Renal cortex interstitium (tissue), 11 donors: ENCODE data around the gene ARL8A. TPM values are rescaled to one million over a fixed set of nuclear protein-coding genes. Genes with fewer than 3 reads are reported as not detected.
A peak's percentile ranks its signal among the peaks of the same experiment; 100 is the strongest.
"Not testable (repeated sequence)": the region's sequence is repeated elsewhere in the genome, so short reads cannot be mapped to it uniquely, and the experiment has no call there.

Experiments used
- DNase-seq, 11 donors: peaks; one replicate each; pipeline ENCODE4 v3.0.0-alpha.2; 2013; ENCODE audit warnings: low read depth in 9 of 11, low spot score in 4 of 11; ENCODE audit errors: extremely low read depth in 1 of 11
- polyA plus RNA-seq, 3 donors: library from polyadenylated mRNA; unstranded; fragments of 120-200 nt; gene quantifications; one replicate each; pipeline ENCODE4 v1.2.1, GENCODE V29; 2013; ENCODE audit not compliant: insufficient read length in 3 of 3

ARL8A gene
- polyA plus RNA-seq, 3 donors: 41.4 to 43.3 (median 42.3) TPM

DNA sequence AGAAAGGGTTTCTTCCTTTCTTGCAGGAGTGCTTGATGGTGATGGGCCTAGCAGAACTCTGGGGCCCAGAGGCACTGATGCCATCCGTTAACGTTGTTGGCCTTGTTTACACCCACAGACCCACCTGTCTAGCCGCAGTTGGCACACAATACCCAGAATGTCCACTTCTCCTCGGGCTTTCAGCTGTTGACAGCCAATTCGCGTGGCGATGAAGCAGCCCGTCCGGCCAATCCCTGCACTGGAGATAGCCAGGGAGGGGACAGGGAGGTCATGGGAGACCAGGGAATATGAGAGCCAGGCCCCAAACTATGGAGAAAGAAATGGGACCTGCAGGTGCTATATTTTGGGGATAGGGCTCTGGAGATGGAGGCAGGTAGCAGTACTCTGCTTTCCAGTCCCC, 5.7 kb upstream of the ARL8A start:
- DNase-seq: no peak

DNA sequence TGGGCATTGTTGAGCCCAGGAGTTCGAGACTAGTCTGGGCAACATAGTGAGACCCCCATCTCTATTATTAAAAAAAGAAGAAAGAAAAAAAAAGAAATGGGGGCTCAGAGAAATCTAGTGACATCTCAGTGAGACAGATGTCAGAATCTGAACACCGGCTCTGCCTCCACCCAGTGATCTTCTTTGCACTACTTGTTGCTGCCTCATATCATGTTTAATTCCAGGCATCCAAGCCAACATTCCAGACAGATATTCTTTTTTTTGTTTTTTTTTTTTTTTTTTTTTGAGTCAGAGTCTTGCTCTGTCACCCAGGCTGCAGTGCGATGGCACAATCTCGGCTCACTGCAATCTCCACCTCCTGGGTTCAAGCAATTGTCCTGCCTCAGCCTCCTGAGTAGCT, 5.0 kb upstream of the ARL8A start:
- DNase-seq: no peak

DNA sequence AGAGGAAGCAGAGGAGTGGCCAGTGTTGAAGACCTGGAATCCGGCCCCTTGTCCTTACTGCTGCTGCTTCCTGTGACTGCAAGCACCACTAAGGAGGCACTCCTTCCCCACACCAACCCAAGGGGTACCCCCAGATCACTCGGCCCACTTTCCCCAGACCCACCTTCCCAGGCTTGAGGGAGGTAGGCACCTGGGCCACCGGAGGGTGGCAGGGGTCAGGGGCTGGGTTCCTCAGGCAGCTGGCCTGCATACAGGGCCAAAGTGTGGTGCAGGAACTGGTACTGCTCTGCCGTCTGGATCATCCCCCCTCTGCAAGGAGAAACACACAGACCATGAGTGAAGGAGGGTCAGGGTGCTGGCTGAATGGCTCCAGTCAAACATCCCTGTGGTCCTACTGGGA, 3.9 kb upstream of the ARL8A start:
- DNase-seq: no peak

DNA sequence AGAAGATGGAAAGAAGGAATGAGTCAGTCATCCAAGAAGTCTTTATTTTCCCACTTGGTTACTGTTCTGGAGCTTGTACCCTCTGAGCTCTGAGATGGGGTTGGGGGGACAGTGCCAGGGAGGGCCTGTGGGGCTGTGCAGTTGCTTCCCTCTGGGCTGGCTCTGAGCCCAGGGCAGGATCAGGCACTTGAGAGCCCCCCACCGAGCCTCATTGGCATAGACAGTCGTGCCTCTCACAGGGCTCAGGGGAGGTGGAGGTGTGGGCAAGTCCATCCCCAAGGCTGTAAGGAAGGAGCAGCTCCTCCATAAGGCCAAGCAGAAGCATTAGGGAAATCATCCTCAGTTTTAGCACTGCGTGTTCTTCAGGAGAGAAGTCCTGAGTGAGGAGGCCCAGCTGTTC, 2.5 kb upstream of the ARL8A start:
- DNase-seq: no peak

DNA sequence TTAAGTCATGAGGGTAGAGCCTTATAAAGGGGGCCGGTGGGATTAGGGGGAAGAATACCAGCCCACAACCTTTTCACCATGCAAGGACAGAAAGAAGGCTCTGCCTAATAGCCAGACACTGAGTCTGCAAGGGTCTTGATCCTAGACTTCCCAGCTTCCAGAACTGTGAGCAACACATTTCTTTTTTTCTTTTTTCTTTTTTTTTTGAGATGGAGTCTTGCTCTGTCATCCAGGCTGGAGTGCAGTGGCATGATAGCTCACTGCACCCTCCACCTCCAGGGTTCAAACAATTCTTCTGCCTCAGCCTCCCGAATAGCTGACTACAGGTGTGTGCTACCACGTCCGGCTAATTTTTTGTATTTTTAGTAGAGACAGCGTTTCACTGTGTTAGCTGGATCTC, 1.7 kb upstream of the ARL8A start:
- DNase-seq: no peak

DNA sequence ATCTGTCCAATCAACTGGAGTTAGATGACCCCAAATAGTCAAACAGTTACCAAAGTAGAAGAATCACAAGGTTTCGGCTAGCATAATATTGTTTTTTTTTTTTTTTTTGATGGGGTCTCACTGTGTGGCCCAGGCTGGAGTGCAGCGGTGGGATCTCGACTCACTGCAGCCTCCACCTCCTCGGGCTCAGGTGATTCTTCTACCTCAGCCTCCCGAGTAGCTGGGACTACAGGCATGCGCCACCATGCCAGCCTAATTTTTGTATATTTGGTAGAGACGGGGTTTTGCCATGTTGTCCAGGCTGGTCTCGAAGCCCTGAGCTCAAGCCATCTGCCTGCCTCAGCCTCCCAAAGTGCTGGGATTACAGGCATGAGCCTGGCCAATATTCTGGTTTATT, 1.2 kb upstream of the ARL8A start:
- not testable (repeated sequence) for DNase-seq

DNA sequence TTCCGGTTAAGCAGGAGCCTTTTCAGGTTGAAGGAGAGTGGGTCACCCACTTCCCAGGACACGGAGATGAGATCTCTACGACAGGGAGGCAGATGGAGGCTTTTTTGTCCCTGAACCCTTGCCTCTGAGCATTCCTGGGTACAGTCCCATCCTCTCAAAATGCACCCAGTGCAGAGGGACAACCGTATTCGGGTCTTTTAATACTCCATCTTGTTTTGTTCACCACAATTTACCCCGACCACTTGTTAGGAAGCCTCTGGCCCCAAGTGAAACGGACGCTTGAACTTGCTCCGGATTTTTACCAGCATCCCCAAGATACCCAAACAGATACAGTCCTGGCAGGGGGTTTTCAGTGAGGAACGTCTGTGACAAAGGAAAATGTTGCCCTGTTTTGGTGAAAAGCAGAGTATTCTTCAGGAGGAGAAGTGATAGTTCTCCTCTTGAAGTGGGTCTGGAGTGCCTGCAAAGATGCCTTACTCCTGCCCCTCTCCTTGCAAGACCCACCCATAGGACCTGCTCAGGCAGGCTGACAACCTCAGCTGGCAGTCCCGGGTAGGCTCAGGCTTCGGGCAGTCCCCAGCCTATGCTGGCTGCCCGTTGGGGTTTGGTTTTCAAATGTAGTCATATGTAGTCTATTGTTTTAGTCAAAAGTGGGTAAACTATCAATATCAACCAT, 669 bp upstream of the ARL8A start:
- no peak for DNase-seq

DNA sequence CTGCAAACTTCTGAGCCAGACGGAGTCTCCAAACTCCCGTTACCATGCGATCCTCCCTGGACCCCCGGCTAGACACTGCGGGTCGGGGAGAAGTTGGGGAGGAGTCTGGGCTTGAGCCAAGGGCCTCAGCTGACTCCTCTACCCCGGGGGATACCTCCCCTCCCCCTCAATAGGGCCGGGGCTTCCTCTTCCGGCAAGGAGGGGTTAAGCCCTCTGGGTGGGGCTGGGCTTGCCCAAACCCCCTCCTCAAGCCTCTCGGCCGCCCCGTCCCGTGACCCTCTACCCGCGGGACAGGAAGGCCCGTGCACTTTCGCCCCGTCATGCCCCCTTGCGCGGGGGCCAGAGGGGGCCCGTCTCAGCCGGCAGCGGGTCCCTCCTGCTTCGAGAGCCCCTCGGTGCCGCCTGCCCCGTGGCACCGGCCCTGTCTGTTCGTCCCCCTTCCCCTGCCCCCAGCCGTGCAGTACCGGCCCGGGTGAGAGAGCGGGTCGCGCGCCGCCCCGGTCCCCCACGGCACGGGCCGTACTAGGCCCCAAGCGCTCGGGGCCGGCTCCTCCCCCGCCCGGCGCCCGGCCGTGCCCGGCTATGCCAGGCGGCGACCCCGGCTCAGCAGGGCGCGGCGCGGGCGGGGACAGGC, 652 bp downstream of the ARL8A start:
- DNase-seq: no peak

DNA sequence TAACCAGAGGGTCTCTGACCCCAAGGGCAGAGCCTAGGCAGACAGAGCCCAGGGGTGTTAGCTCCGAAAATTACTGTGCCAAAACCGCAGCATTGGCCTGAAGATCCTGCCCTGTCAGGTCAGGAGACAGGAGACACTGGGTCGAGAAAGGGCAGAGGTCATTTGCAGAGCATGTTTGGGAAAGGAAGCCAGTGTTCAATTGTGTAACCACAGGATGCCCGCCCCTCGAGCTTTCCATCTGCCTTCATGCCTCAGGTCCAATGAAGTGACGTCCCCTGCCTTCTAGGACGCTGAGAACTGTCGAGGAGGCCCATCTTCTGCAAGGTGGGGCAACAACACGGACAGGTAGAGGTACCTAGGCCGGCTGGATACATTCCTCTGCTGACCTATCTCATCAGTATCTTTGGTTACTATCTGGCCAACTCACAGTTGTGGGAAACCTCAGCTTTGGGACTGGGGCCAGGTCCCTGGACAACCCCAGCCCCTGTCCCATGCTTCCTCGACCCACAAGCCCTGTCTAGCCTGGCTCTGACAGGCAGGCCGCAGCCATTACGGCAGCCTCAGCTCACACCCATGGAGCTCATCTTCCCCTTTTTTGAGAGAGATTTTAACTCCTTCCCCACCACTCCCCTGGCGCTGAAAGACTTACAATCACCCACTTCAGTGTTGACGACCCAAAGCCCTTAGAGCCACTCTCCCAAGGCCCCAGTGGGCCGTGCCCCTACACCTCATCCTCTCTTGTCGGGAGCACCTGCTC, 1.3 kb downstream of the ARL8A start:
- DNase-seq: no peak

DNA sequence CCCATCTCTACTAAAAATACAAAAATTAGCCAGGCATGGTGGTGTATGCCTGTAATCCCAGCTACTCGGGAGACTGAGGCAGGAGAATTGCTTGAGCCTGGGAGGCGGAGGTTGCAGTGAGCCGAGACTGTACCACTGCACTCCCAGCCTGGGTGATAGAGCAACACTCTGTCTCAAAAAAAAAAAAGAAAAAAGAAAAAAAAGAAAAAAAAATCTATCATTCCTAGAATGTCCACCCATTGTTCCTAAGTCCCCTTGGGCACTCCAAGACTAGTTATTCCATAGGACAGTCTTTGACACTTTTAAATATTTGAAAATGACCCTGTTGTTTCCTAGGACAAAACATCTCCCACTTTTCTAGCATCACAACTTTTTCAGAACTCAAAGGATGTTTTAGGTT, 3.1 kb downstream of the ARL8A start:
- not testable (repeated sequence) for DNase-seq

DNA sequence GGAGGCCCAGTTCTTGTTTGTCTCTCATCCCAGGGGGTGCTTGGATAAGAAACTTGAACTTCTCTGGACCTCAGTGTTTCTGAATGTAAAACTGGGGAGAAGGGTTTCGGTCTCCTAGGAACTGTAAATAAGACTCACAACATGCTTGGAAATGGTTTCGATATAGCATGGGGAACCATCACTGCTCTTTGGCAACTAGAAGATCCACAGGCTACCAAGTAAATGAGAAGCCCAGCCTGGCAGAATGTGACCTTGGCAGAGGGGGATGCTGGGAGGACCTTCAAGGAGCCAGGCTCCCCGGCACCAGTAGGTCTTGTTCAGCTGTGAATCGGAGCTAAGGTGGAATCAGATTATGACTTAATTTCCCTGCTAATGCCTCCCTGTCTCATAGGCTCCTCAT, 3.7 kb downstream of the ARL8A start:
- DNase-seq: no peak

DNA sequence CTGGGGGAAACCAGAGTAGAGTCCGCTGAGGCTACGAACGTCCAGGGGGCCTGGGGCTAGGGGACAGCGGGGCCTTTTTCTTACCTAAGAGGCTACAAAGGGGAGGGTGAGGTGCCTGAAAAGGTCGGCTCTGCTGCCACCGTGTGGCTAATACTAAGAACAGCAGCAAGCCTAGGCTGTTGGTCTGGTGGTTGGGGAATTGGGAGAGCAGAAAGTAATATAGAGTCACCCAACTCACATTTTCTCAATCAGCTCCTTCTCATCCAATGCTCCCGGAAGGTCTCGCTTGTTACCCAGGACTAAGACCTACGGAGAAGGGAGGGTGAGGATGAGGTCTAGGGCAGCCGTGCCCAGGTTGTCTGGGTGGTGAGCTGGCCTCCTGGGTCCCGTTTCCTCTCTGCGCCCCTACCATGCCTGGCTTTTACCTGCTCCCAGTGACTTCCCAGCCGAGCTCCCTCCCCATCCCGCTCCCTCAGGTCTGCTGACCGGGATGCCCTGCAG, 9.3 kb downstream of the ARL8A start:
- DNase-seq: peak in 2 of 11 donors; percentile 53 to 54

DNA sequence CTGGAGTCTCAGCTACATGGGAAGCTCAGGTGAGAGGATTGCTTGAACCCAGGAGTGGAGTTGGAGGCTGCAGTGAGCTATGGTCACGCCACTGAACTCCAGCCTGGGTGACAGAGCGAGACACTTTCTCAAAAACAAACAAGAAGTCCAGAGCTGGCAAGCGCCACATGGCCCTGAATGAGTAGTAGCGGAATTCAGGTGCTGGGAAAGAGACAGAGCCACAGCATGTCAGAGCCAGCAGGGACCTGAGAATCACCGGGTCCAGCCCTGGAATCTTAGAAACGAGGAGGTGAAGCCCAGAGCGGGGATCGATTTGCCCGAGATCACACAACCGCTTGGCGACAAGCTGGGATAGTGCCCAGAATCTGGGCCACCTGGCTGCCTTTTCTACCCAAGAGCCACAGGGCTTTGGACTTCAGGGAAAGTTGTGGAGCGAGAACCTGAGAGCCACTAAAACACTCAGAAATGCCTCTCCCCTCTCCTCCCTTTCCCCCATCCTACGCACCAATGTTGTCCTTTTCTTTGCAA, 9.8 kb downstream of the ARL8A start:
- DNase-seq: no peak

DNA sequence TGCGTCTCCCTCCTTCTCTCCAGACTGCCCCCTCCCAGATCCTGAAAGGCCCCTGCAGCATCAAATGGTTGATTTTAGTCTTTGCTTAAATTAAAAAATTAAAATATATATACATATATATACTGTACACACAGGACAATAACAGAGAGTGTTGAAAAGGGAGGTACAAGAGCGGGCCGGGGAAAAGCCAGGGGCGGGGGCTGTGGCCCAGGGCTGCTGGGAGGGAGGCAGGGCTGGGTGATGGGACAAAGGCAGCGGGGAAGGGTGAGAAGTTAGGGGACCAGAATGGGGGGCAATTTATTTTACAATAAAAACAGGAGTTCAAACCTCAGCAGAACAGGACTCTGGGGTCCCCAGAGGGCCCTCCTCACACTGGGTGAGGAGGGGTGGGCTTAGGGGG, 10.5 kb downstream of the ARL8A start:
- no peak for DNase-seq

DNA sequence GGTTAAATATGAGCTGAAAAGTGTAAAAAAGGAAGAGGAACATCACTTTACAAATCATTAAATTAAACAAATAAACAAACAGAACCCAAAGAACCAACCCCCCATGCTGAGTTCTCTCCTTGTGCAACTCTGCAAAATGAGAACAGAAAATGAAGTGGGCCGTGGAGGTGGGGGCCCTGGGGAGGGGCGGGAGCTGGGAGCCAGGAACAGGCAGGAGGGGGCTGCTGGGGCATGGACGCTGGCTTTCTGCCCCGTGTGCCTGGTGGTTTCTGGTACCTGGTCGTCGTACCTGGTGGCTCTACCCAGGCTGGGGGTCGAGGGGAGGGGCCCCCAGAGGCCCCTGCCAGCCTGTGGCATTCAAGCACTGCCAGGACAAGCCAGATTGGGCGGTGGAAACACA, 11.0 kb downstream of the ARL8A start:
- DNase-seq: no peak

DNA sequence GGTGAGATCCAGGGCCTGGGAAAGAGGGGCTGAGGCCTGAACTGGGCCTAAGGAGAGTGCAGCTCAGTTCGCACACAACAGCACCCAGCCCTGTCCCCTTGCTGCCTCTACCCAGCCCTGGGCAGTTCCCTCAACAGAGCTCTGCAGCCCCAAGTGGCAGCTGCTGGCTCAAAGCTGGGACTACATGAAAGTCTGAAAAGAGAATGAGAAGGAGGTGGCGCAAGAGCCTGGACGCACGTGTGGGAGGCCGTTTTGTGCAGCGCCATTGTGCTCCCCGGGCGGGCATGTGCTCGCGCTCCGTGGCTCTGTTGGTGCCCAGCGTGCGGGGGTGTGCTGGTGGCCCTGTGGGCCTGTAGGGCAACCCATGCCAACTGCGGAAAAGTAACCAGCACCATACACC, 11.5 kb downstream of the ARL8A start:
- DNase-seq: no peak

DNA sequence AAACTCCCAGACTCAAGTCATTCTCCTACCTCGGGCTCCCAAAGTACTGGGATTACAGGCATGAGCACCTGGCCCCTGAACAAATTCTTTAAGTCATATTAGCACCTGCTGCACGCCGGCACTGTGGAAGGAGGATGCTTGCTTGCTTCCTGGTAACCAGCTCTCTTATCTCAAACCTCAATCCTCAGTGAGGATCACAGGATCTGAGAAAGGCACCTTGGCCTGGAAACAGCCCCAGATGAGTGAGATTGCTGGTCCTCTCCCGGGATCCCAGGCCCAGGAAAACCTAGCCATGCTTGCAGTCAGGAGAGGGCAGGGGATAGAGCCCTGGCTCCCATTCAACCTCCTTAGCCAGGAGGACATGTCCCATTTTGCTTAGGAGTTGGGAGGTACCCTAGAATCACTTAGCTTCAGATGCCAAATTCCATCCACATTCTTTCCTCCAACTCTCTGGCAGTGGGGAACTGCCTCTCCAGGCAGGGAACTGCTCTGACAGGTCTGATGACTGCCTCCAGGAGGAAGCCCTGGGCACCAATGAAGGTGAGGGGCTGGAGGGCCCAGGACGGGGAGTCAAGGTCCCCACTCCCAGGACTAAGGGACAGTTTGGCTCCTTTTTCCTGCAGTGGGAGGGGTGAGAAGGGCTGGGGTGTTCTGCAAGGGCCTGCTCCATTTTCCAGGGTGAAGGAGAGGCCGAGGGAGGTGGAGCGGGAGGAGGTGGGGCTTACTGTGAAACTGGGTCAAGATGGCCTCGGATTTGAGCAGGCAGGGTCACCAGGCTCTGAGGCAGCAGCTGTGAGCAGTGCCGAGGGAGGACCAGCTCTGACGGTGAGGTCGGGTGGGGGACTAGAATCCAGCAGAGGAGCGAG, 12.3 kb downstream of the ARL8A start:
- DNase-seq: no peak

DNA sequence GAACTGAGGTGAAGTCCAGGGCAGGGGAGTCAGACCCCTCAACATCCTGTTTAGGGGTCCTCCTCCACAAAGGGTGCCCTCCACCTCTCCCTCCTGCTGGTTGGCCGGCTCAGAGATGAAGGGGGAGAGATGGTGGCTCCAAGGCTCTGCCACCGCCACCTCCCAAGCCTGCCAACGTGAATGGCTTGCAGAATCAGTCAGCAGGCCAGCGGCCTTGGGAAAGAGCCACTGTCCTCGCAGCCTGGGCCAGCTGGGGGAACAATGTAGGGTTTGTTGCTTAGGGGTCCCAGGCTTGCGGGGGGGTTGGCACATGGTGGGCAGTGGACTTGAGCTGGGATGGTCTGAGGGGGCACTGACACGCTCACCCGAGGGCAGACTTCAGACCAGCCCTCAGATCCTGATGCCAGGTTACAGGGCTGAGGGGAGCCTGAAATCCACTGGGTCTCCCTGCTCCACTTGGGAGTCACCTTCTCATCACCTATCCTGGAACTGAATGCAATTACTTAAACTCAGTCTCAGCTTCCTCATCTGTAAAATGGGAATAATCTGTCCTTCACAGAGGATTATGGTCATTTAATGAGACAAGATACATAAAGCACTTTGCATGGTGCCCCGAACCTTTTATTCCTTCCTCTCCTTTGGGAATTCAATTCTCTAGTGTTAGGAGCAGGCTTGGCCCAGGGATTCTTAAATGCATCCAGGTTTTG, 13.6 kb downstream of the ARL8A start:
- no peak for DNase-seq

DNA sequence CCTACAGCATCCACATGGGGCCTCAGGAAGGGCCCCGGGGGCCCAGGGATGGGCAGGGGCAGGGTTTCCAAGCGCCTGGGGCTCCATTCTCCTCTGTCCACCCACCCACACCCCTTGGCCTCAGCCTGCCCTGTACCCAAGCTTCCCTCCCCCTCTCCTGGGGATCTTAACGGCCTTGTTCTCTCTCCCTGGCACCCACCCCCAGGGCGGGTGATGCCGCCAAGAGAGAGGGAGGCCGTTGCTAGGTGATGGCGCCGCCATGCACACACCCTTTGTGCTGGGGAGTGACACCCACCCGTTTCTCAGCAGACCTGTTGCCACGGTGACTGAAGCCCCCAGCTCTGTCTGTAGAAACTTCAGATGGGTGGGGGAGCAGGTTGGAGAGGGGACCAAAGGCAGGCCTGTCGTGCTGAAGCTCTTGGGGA, 14.2 kb downstream of the ARL8A start:
- no peak for DNase-seq
